Measurements from ENCODE around the gene KIF17.

KIF17 gene

GRCh38 chr1:20616847-20617487 is 100.8 kb downstream of the KIF17 start:
- DNase-seq = no peak

- no peak for DNase-seq
Observed at GRCh38 chr1:20615946-20616846, 101.6 kb downstream of the KIF17 start.

DNA sequence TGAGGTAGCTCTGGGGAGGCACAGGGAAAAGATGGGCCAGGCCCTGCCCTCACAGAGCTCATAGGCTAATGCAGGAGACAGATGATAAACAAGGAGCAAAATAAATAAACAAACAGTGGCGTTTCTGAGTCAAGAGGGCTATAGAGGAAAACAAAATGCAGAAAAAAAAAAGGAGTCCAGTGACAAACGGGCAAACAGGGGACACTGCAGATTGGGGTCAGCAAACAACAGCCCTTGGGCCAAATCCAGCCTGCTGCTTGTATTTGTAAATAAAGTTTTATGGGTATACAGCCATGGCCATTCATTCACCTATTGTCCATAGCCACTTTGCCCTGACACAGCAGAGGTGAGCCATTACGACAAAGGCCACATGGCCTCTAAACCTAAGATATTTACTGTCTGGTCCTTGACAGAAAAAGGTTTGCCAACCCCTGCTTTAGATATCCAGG is 103.7 kb downstream of the KIF17 start:
- no peak for DNase-seq
